ENCODE measurements around the gene DUOXA2.

DNA sequence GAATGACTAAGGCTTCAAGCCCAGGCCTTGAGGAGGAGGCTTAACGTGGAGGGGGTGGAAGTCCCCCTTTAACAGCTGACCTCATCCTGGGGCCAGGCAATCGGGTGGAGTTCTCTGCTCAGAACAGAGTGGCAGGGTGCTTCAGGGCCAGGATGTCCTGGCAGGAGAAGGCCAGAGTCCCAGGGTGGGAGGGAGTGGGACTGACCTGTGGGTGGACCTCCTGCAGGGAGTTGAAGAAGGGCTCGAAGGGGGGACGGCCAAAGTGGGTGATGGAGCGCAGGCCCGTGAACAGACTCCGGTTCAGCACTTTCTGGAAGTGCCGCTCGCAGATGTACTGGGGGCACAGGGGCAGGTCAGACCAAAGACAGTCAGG is 19.8 kb upstream of the DUOXA2 start:
- TF ChIP-seq ZNF274 (IDR thresholded peaks at IDR 0.05; ENCODE audit: low read depth, low read length) (no peak), YY1 (IDR thresholded peaks at IDR 0.05; ENCODE audit: insufficient read depth, insufficient read length) (no peak)
